HAP-1 (cell line): Measurements from ENCODE around the gene GPR61.

Experiments
- DNase-seq, 2 experiments: peaks; one replicate each; pipeline ENCODE4 v3.0.0-alpha.2; 2016 to 2020; ENCODE audit warnings: low spot score in 2 of 2
- H3K27me3 ChIP-seq: fragments of 250-450 bp; sonication (Bioruptor Pico); 2 replicates; pipeline ENCODE4 v1.5.1; 2020; ENCODE audit warnings: low read depth, mild to moderate bottlenecking, moderate library complexity
- H3K36me3 ChIP-seq: fragments of 250-450 bp; sonication (Bioruptor Pico); replicated peaks from 2 replicates; pipeline ENCODE4 v1.5.1; 2020; ENCODE audit warnings: mild to moderate bottlenecking
- H3K4me1 ChIP-seq: fragments of 250-450 bp; sonication (Bioruptor Pico); 2 replicates; pipeline ENCODE4 v1.5.1; 2020; ENCODE audit warnings: mild to moderate bottlenecking
- H3K4me3 ChIP-seq: fragments of 250-450 bp; sonication (Bioruptor Pico); 2 replicates; pipeline ENCODE4 v1.5.1; 2020; ENCODE audit warnings: mild to moderate bottlenecking, moderate library complexity
- H3K9me3 ChIP-seq: fragments of 250-450 bp; sonication (Bioruptor Pico); 2 replicates; pipeline ENCODE4 v1.5.1; 2020; ENCODE audit warnings: mild to moderate bottlenecking, moderate library complexity
- in situ Hi-C: fragments of 300-500 bp; cut with MboI; formaldehyde crosslinking; loops from 3 replicates; pipeline ENCODE4 v1.14.3; 2020; ENCODE audit warnings: low sequenced_read_pairs, inconsistent platforms, mixed read lengths

Gene GPR61, protein sequence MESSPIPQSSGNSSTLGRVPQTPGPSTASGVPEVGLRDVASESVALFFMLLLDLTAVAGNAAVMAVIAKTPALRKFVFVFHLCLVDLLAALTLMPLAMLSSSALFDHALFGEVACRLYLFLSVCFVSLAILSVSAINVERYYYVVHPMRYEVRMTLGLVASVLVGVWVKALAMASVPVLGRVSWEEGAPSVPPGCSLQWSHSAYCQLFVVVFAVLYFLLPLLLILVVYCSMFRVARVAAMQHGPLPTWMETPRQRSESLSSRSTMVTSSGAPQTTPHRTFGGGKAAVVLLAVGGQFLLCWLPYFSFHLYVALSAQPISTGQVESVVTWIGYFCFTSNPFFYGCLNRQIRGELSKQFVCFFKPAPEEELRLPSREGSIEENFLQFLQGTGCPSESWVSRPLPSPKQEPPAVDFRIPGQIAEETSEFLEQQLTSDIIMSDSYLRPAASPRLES

DNA sequence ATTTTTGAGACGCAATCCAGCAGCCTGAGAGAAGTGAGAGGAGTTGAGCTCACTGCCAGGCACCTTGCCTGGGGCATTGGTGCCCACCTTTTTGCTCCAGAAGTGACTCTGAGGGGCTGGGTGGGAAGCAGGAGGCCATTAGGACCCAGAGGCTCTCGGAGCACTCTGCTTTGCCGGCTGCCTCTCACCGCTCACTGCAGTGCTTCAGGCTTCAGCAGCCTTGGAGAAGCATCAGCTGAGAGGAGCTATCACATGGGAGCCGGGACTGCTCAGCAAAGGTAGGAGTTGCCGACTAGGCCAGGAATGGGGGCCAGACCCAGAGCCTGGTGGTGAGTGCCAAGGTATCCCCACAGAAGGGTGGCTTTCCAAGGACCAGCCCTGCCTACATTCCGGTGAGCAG lies at the start of gene GPR61:
TSS of gene GPR61 (plus strand) at position 197 of the 400 bp plus-strand sequence. CDS start 3,151 bp downstream, outside the sequence.
- Histone ChIP-seq H3K27me3 (no peaks in the 10 kb centered on the region; the same call in 1 of the 2 replicates), H3K4me1 (no peaks in the 10 kb centered on the region), H3K9me3 (no peaks in the 10 kb centered on the region), H3K36me3 (no peaks in the 10 kb centered on the region), H3K4me3 (no peak within 1 kb of the TSS)
- in situ Hi-C loops = loop anchor here (10.0 kb wide), 2 partner anchors 275 to 445 kb away; partner anchors contain the start of gene AHCYL1
- DNase-seq = no peak

DNA sequence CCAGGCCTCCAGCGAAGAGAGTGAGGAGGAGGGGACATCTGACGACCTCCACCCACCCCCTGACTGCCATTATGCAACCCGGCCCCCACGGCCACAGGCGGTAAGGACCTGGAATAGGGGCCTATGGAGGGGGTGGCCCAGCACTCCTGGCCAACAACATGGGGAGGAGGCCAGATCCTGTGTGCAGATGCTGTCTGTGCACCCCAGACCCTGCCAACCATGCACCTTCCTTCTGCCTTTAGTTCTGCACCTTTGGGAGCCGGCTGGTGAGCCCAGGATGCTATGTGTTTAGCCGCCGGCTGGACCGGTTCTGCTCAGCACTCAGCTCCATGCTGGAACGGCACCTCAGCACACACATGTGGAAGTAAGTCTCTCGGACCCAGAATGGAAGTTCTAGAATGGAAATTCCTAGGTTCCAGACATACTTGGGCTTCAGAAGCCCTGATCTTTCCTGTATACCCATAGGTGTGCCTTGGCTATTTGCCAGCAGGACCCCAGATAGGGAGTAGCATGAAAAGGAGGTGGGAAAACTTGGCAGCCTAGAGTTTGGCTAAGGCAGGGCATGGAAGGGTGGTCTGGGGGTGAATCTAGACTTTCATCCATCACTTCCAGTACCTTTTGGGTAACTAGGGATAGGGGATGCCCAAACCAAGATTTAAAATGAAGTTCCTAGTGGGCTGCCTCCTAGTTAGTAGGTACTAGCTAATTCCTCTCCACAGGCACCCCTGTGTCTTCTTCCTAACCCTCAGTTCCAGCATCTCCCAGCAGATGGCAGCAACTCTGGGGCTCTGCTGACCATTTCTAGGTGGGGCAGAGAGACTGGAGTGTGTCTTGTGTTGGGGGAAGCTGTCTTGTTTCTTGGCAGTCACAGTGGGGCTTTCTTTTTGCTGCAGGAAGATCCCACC lies 49.4 kb upstream of the GPR61 start:
- no peaks in the 10 kb centered on the region for H3K27me3 ChIP-seq
- in situ Hi-C loops = no loop called here
- peak; percentile 40 to 83 for DNase-seq
- peaks cover 7% of the 10 kb centered on the region; the same call in 1 of the 2 replicates for H3K4me1 ChIP-seq
- no peaks in the 10 kb centered on the region for H3K9me3 ChIP-seq
- H3K36me3 ChIP-seq = no peaks in the 10 kb centered on the region; the same call in 1 of the 2 replicates
- H3K4me3 ChIP-seq = no peak overlapping the region

DNA sequence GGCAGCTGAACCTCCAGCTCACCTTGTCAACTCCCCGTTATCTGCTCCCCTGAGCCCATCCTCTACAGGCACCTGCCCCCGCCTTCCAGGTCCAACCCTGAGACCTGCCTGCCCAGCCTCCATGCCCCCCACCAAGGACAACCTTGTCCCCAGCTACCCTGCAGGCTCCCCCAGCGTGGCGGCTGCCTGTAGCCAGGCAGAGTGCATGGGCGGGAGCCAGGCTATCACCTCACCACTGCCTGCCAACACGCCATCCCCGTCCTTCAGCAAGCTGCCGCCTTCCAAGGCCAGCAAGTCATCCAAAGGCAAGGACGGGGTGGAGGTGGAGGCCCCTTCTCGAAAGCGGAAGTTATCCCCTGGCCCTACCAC lies 48.8 kb upstream of the GPR61 start:
- Histone ChIP-seq H3K27me3 (no peaks in the 10 kb centered on the region), H3K4me3 (no peak overlapping the region), H3K9me3 (no peaks in the 10 kb centered on the region), H3K4me1 (peaks cover 7% of the 10 kb centered on the region; the same call in 1 of the 2 replicates), H3K36me3 (no peaks in the 10 kb centered on the region; the same call in 1 of the 2 replicates)
- in situ Hi-C loops = no loop called here
- no peak for DNase-seq

DNA sequence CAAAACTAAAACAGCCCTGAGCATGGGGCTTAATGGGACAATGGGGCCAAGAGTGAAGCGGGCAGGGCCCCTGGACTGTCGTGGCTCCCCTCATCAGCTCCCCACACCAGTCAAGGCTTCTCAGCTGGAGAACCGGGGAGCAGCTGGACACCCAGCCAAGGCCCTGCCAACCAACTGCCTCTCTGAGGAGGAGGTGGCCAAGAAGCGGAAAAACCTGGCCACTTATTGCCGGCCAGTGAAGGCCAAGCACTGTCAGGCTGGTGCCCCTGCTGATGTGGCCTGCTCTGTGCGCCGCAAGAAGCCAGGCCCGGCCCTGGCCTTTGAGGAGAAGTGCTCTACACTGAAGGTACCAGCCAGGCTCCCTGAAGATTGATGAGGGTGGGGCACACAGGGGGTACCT lies 48.3 kb upstream of the GPR61 start:
- H3K27me3 ChIP-seq = no peaks in the 10 kb centered on the region
- H3K36me3 ChIP-seq = peaks cover 4% of the 10 kb centered on the region; the same call in 1 of the 2 replicates
- peaks cover 7% of the 10 kb centered on the region; the same call in 1 of the 2 replicates for H3K4me1 ChIP-seq
- DNase-seq = no peak
- H3K9me3 ChIP-seq = no peaks in the 10 kb centered on the region
- in situ Hi-C loops = no loop called here
- no peak overlapping the region for H3K4me3 ChIP-seq

DNA sequence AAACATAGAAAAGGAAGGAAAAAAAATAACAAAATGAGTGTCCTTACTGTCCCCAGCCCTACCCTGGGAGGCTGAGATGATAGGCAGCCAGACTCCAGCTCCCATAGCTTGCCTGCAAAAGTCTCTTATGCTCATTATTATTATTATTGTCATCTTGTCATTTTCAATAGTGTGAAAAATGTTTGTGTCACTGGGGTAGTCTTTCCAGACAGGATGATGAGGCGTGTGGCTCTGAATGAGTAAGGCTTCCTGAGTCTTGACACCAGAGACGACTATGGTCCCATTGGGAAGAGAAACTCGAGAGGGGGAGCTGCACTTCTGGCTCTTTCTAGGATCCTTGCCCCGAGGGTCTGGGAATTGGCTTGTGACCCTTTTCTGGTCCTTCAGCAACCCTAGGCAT lies 46.9 kb upstream of the GPR61 start:
- H3K27me3 ChIP-seq = no peaks in the 10 kb centered on the region
- no peaks in the 10 kb centered on the region for H3K9me3 ChIP-seq
- in situ Hi-C loops = no loop called here
- no peak overlapping the region for H3K4me3 ChIP-seq
- no peak for DNase-seq
- H3K36me3 ChIP-seq = peaks cover 5% of the 10 kb centered on the region; the same call in 1 of the 2 replicates
- peaks cover 7% of the 10 kb centered on the region; the same call in 1 of the 2 replicates for H3K4me1 ChIP-seq

DNA sequence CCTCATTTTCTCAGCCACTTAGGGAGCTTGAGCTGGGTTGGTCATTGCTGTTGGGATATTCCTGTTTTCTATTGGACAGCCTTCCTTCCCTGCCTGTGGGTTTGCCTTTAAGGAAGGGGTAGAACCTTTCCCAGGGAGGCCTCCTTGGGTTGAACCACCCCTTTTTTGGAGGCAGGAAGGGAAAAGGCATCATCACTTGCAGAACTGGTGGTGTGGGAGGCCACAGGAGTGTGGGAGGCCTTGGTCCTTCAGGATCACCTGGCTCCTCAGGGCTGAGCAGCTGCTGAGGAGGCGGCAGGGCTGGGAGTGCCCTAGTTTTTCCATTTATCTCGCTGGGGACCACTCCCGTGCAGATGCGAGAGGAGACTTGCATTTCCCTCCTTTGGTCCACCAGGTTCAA lies 46.4 kb upstream of the GPR61 start:
- H3K27me3 ChIP-seq = no peaks in the 10 kb centered on the region
- no peak overlapping the region for H3K4me3 ChIP-seq
- DNase-seq = no peak
- H3K9me3 ChIP-seq = no peaks in the 10 kb centered on the region
- peaks cover 7% of the 10 kb centered on the region; the same call in 1 of the 2 replicates for H3K36me3 ChIP-seq
- peaks cover 7% of the 10 kb centered on the region; the same call in 1 of the 2 replicates for H3K4me1 ChIP-seq
- in situ Hi-C loops = no loop called here

DNA sequence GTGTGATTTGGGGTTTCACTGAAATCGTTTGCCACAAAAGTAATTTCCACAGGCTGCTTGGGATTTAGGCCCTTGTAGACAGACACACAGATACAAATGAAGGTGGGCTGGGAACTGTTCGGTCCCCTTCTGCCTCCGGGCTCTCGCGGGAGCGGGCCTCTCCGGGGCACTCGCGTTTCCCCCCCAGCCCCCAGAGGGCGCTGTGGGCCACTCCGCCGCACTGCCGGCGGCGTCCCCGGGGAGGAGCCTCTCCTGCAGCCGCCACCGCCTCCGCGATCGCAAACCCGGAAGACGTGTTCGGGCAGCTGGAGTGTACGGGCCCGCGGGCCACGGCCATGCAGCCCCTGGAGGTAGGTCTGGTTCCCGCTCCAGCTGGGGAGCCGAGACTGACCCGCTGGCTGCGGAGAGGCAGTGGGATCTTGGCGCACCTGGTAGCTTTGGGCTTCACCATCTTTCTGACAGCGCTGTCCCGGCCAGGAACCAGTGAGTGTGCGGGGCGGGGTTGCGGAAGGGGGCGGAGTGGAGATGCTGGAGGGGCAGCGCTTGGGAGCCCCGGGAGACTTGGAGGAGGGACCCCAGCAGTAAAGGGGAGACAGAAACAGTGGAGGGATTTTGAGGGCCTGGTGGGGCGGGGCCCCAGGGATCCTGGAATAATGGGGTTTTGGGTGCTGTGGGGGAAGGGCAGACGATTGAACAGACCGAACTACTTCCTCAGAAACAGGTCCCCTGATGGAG lies 45.7 kb upstream of the GPR61 start, which contains the start of gene CYB561D1:
TSS of gene CYB561D1 (plus strand) at position 290 of the 735 bp plus-strand sequence. CDS start at position 336, 46 bp downstream.
- in situ Hi-C loops = no loop called here
- H3K4me3 ChIP-seq = peak within 1 kb of the TSS; percentile 99
- H3K27me3 ChIP-seq = no peaks in the 10 kb centered on the region
- peaks cover 7% of the 10 kb centered on the region; the same call in 1 of the 2 replicates for H3K36me3 ChIP-seq
- peak; percentile 84 to 93 for DNase-seq
- peaks cover 7% of the 10 kb centered on the region; the same call in 1 of the 2 replicates for H3K4me1 ChIP-seq
- H3K9me3 ChIP-seq = no peaks in the 10 kb centered on the region

DNA sequence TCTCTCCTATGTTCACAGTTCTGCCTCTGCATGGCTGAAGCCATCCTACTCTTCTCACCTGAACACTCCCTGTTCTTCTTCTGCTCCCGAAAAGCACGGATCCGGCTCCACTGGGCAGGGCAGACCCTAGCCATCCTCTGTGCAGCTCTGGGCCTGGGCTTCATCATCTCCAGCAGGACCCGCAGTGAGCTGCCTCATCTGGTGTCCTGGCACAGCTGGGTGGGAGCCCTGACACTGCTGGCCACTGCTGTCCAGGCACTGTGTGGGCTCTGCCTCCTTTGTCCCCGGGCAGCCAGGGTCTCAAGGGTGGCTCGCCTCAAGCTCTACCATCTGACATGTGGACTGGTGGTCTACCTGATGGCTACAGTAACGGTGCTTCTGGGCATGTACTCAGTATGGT lies 43.9 kb upstream of the GPR61 start:
- Histone ChIP-seq H3K27me3 (no peaks in the 10 kb centered on the region), H3K9me3 (no peaks in the 10 kb centered on the region), H3K36me3 (peaks cover 13% of the 10 kb centered on the region), H3K4me3 (no peak overlapping the region), H3K4me1 (peaks cover 7% of the 10 kb centered on the region; the same call in 1 of the 2 replicates)
- DNase-seq = no peak
- in situ Hi-C loops = loop anchor here (5.0 kb wide), 1 partner anchor 37 kb away; no protein-coding TSS in a partner anchor

DNA sequence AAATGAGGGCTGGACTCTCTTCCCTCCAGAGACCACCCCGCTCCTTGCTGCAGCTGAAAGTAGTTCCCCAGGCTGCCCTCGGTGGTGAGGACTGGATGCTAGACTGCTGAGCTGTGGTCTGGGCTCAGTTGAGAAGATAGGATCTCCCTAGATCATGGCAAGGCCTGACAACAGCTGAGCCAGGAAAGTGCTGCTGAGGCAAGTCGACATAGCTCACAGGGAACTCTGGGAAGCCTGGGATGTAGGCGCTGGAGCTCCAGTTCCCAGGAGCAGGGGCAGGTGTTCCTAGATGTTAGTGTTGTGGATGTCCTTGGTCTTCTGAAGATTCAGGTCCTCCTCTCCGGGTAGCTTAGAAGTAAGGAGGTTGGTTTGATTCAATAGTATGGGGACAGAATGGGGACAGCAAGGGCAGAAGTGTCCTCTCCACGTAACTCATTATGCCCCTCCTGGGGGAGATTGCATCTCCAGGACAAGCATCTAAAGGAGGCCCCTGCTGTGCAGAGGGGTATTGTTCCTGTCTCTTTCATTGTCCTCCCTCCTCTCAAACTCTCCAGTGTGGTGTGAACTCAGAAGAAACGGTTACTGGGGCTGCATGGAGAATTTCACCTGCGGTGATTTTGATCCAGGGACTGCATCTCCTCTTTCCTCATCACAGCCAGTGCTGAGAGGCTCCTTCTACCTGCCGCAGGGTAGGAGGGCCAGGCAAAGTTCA lies 42.1 kb upstream of the GPR61 start:
- H3K4me3 ChIP-seq = no peak overlapping the region
- H3K4me1 ChIP-seq = peaks cover 7% of the 10 kb centered on the region; the same call in 1 of the 2 replicates
- no peaks in the 10 kb centered on the region for H3K27me3 ChIP-seq
- no peak for DNase-seq
- in situ Hi-C loops = loop anchor here (5.0 kb wide), 1 partner anchor 35 kb away; no protein-coding TSS in a partner anchor
- H3K9me3 ChIP-seq = no peaks in the 10 kb centered on the region
- H3K36me3 ChIP-seq = peaks cover 14% of the 10 kb centered on the region

DNA sequence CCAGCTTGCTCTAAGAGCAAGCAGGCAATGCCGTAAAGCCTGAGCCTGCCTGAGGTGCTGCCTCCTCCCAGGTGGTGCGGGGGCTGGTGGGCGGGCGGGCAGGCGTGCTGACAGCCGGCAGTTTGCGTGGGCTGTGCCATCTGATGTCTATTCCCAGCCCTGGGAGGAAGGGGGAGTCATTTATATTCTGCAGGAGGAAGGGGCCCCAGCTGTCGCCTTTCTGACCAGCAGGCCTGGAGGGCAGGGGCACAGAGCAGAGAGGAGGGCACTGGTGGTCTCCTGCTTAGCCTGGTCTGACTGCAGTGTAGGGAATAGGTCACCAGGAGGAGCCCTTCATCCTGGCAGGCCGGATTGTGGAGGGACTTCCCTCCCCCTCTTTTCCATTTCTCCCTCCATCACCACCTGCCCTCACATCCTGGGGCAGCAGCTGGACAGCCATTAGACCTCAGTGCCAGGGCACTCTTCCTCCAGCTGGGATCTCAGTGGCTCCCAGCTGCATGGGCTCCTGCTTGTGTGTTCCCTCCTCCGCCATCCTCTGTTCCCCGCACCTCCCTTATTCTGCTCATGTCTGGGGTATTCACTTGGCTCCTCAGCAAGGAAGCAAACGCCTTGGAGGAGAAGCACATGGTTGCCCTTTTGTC lies 41.4 kb upstream of the GPR61 start:
- Histone ChIP-seq H3K4me3 (no peak overlapping the region), H3K27me3 (no peaks in the 10 kb centered on the region), H3K4me1 (peaks cover 7% of the 10 kb centered on the region; the same call in 1 of the 2 replicates), H3K9me3 (no peaks in the 10 kb centered on the region), H3K36me3 (peaks cover 14% of the 10 kb centered on the region)
- in situ Hi-C loops = loop anchor here (5.0 kb wide), 1 partner anchor 34 kb away; no protein-coding TSS in a partner anchor
- peak in 1 of 2 experiments; percentile 63 for DNase-seq

DNA sequence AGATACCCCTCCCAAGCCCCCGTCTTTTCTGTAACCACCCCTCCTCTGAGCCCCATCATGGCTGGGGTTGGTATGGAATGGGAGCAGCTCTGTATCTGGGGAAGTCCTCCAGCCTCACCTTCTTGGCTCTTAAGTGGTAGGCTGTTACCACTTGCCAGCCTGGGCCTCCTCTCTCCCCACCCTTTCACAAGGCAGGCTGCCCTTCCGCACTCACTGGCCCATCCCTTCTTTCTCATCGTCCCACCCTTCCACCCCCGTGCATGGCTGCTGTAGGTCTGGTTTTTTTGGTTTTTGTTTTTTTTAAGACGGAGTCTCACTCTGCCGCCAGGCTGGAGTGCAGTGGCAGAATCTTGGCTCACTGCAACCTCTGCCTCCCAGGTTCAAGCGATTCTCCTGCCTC lies 40.6 kb upstream of the GPR61 start:
- no peaks in the 10 kb centered on the region for H3K9me3 ChIP-seq
- no peaks in the 10 kb centered on the region for H3K27me3 ChIP-seq
- peaks cover 14% of the 10 kb centered on the region for H3K36me3 ChIP-seq
- H3K4me3 ChIP-seq = no peak overlapping the region
- in situ Hi-C loops = loop anchor here (5.0 kb wide), 1 partner anchor 33 kb away; no protein-coding TSS in a partner anchor
- H3K4me1 ChIP-seq = 0 out of 2 replicates have a peak, but pooled peaks cover 4% of the 10 kb centered on the region
- DNase-seq = no peak
